Adrenal gland (tissue), 12 donors: ENCODE measurements around the gene CEP112. TPM values are rescaled to one million over a fixed set of nuclear protein-coding genes. Genes with fewer than 3 reads are reported as not detected.

ENCODE experiments used
- DNase-seq, 7 donors: peaks; one replicate each; pipeline ENCODE4 v3.0.0-alpha.2; 2019 to 2020
- H3K27ac ChIP-seq, 5 donors: fragments of 200-600 bp; sonication (generic) in 4 of 5; 1 replicate in 3 of 5; 2 replicates in 2 of 5; pipeline versions ENCODE4 v1.5.1 to v1.8.0; 2016 to 2020; ENCODE audit warnings: mild to moderate bottlenecking in 1 of 5
- H3K27me3 ChIP-seq: fragments of 200-600 bp; 2 replicates; pipeline ENCODE4 v1.8.0; 2021
- H3K36me3 ChIP-seq, 2 donors: fragments of 200-600 bp; replicated peaks in 1 of 2; 1 replicate in 1 of 2; 2 replicates in 1 of 2; pipeline versions ENCODE4 v1.5.1 to v1.8.0; 2018 to 2022
- H3K4me1 ChIP-seq, 2 donors: fragments of 200-600 bp; replicated peaks in 1 of 2; 1 replicate in 1 of 2; 2 replicates in 1 of 2; pipeline versions ENCODE4 v1.5.1 to v1.8.0; 2018 to 2021
- H3K4me3 ChIP-seq, 4 donors: fragments of 200-600 bp; sonication (generic) in 3 of 4; one replicate each; pipeline ENCODE4 v1.5.1; 2016 to 2018
- H3K9me3 ChIP-seq, 3 donors: fragments of 200-600 bp; sonication (generic) in 1 of 3; replicated peaks in 1 of 3; 1 replicate in 2 of 3; 2 replicates in 1 of 3; pipeline versions ENCODE4 v1.5.1 to v1.8.0; 2016 to 2021
- POLR2A ChIP-seq, 2 donors: fragments of 450-650 bp; IDR thresholded peaks; one replicate each; pipeline ENCODE4 v1.6.1; 2017; ENCODE audit warnings: antibody characterized with exemption in 2 of 2, mild to moderate bottlenecking in 2 of 2, moderate library complexity in 1 of 2
- WGBS, 4 donors: extraction: QIAGEN DNeasy Blood & Tissue Kit in 2 of 4; methylation state at CpG; one replicate each; pipeline versions ENCODE4 v1.1.5 to v1.1.7; 2013 to 2017; 5-methylcytosine and 5-hydroxymethylcytosine counted together
- intact Hi-C, 2 donors: fragments of 100-400 bp; cut with DNase I; formaldehyde crosslinking; loops; one replicate each; pipeline versions ENCODE4 v1.14.1 to v1.15.0; 2022 to 2023
- polyA plus RNA-seq, 3 donors: library from polyadenylated mRNA; stranded (reverse); fragments of 200-250 nt in 2 of 3; fragments of 350-450 nt in 1 of 3; fragmentation: Illumina TruSeq in 1 of 3; extraction: RNeasy Lipid Tissue Mini Kit (QIAGEN cat#74804) in 1 of 3; gene quantifications; one replicate each; pipeline ENCODE4 v1.2.3, GENCODE V29; 2013 to 2014
- total RNA-seq, 9 donors: library from RNA; depleted of rRNA in 4 of 9; stranded (reverse); fragments of >200 nt in 4 of 9; fragments of 120-200 nt in 1 of 9; fragmentation: NEBNext Ultra II Directional in 1 of 9; extraction: Animal tissue kit (Norgen Biotek cat#: 25700) in 1 of 9; gene quantifications; one replicate each; pipeline versions ENCODE4 v1.1.0 to v1.2.4, GENCODE V29; 2013 to 2023
- TF ChIP-seq, protein P1 (sequence below), 6 experiments: fragments of 450-650 bp in 4 of 6; fragments of 200-600 bp in 2 of 6; sonication (generic) in 1 of 6; IDR thresholded peaks; 1 replicate in 5 of 6; 2 replicates in 1 of 6; pipeline versions ENCODE4 v1.5.1 to v1.8.0; 2016 to 2021; ENCODE audit warnings: antibody characterized with exemption in 6 of 6, mild to moderate bottlenecking in 2 of 6, moderate library complexity in 1 of 6
- donor health status: healthy with polysubstance abuse.
- donor health status: Bipolar disorder and iron deficiency.
- donor health status: DM: yes; HTN: yes; CAD: no.
- donor health status: DM: no; HTN: no; CAD: no.
- donor health status: DM: no; HTN: no; CAD: no.
- donor health status: DM: yes; HTN: yes; CAD: no.

The CEP112 gene
- total and polyA plus RNA-seq, 12 donors: 4.2 to 24.1 (median 9.6) TPM

DNA sequence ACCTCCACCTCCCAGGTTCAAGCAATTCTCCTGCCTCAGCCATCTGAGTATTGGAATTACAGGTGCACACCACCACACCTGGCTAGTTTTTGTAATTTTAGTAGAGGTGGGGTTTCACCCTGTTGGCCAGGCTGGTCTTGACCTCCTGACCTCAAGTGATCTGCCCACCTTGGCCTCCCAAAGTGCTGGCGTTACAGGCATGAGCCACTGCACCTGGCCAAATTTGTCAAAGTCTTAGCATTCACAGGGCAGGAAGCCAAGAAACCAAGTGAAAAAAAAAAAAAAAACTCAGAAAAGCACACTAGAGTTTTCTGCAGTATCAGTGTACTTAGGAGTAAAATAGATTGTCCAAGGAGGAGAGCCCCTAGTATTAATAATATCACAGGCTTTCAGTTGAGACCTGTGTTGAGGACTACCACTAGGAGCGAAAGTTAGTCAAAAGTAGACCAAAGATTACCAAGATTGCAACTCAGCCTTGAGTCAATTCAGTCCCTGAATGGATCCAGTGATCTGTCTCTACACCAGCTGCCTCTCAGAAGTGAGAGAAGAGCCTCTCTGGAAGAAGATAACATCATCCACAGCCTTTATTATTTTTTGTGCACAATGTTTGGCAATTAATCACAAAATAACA, 159.7 kb downstream of the CEP112 start:
- intact Hi-C loops: no loop called here
- DNase-seq: no peak
- no peaks in the 10 kb centered on the region for H3K27me3 ChIP-seq
- H3K4me3 ChIP-seq: no peak overlapping the region
- no peaks in the 10 kb centered on the region for H3K9me3 ChIP-seq
- H3K27ac ChIP-seq: no peak overlapping the region
- TF ChIP-seq POLR2A (IDR thresholded peaks at IDR 0.05): no peak
- TF ChIP-seq, protein P1, sequence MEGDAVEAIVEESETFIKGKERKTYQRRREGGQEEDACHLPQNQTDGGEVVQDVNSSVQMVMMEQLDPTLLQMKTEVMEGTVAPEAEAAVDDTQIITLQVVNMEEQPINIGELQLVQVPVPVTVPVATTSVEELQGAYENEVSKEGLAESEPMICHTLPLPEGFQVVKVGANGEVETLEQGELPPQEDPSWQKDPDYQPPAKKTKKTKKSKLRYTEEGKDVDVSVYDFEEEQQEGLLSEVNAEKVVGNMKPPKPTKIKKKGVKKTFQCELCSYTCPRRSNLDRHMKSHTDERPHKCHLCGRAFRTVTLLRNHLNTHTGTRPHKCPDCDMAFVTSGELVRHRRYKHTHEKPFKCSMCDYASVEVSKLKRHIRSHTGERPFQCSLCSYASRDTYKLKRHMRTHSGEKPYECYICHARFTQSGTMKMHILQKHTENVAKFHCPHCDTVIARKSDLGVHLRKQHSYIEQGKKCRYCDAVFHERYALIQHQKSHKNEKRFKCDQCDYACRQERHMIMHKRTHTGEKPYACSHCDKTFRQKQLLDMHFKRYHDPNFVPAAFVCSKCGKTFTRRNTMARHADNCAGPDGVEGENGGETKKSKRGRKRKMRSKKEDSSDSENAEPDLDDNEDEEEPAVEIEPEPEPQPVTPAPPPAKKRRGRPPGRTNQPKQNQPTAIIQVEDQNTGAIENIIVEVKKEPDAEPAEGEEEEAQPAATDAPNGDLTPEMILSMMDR (IDR thresholded peaks at IDR 0.05): no peak
- H3K36me3 ChIP-seq: no peaks in the 10 kb centered on the region
- no peaks in the 10 kb centered on the region for H3K4me1 ChIP-seq
- 86 to 92% (median 90%) methylated on average over 2 of the region's 2 CpGs for WGBS, 4 donors

DNA sequence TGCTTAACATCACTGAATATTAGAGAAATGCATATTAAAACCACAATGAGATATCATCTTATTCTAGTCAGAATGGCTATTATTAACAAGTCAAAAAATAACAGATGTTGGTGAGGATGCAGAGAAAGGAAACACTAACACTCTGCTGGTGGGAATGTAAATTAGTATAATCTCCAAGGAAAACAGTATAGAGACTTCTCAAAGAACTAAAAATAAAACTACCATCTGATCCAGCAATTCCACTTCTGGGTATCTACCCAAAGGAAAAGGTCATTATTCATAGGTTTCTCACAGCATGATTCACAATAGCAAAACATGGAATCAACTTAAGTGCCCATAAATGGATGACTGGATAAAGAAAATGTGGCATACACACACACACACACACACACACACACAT, 166.4 kb downstream of the CEP112 start:
- Histone ChIP-seq H3K36me3 (no peaks in the 10 kb centered on the region), H3K9me3 (peaks cover 0 to 10% (median 0%) of the 10 kb centered on the region in 3 donors), H3K27me3 (no peaks in the 10 kb centered on the region), H3K4me3 (no peak overlapping the region), H3K4me1 (no peaks in the 10 kb centered on the region), H3K27ac (no peak overlapping the region)
- intact Hi-C loops: no loop called here
- no peak for DNase-seq
- TF ChIP-seq POLR2A (IDR thresholded peaks at IDR 0.05): no peak
- TF ChIP-seq, protein P1 (IDR thresholded peaks at IDR 0.05): no peak

DNA sequence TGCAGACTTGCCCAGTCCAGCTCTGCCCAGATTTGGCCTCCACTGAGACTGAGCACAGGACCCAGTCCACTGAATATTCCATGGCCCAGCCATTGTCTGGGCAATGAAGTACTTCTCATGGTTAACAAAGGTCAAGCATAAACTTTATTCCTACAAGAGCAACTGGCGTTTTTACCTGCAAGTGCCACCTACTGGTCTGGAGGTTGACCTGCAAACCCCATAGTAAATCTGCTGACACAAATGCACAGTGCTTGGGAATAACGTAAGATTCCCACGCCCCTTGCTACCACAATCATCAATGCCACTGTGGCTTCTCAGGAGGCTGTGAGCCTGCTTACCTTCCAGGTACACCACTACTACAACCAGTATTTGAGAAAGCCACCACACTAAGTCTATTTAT, 170.2 kb downstream of the CEP112 start:
- no peak for DNase-seq
- intact Hi-C loops: no loop called here
- 54 to 64% (median 58%) methylated on average over 3 of the region's 3 CpGs for WGBS, 4 donors
- Histone ChIP-seq H3K27ac (no peak overlapping the region), H3K9me3 (peaks cover 0 to 10% (median 0%) of the 10 kb centered on the region in 3 donors), H3K4me1 (no peaks in the 10 kb centered on the region), H3K4me3 (no peak overlapping the region), H3K27me3 (no peaks in the 10 kb centered on the region), H3K36me3 (no peaks in the 10 kb centered on the region)
- TF ChIP-seq, protein P1 (IDR thresholded peaks at IDR 0.05): no peak
- TF ChIP-seq POLR2A (IDR thresholded peaks at IDR 0.05): no peak

DNA sequence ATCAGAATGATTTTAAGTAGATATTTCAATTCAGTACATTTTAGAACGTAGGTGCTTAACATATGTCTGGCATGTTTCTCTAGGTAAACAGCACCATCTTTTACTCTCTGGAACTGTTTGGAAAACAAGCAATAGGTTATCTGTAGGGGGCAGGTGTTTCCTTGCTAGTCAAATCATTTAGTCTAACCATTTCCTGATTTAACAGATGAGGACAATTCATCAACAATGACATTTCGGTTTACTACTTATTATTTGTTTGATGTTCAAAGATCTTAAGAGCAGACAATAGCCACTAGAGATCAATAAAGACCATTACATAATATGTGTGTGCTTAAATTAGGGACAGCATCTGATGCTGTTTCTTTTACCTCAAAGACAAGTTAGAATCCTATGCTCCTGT, 173.1 kb downstream of the CEP112 start:
- Histone ChIP-seq H3K27me3 (no peaks in the 10 kb centered on the region), H3K4me3 (no peak overlapping the region), H3K36me3 (no peaks in the 10 kb centered on the region), H3K27ac (no peak overlapping the region), H3K9me3 (peaks cover 0 to 6% (median 0%) of the 10 kb centered on the region in 3 donors), H3K4me1 (no peaks in the 10 kb centered on the region)
- intact Hi-C loops: no loop called here
- TF ChIP-seq, protein P1 (IDR thresholded peaks at IDR 0.05): no peak
- no peak for TF ChIP-seq POLR2A (IDR thresholded peaks at IDR 0.05)
- 39 to 65% (median 56%) methylated on average over 2 of the region's 2 CpGs for WGBS, 4 donors
- DNase-seq: no peak
